ENCODE data around the gene SBF1. TPM values are rescaled to one million over a fixed set of nuclear protein-coding genes. Genes with fewer than 3 reads are reported as not detected.

Gene SBF1
- total RNA-seq, 1 donor from 2014 or later, result 47.7 TPM

Other genes with a start within 250 kb of the SBF1 start
- 17.5 TPM for gene TUBGCP6, start 230.0 kb downstream of the SBF1 start, total RNA-seq
- gene HDAC10, start 223.8 kb downstream of the SBF1 start, total RNA-seq, result 14.5 TPM
- gene MAPK12, start 213.4 kb downstream of the SBF1 start, total RNA-seq, result 18.2 TPM
- gene MAPK11, start 204.7 kb downstream of the SBF1 start, total RNA-seq, result 10.0 TPM
- 70.6 TPM for gene PLXNB2, start 167.4 kb downstream of the SBF1 start, total RNA-seq
- gene DENND6B, start 148.0 kb downstream of the SBF1 start, total RNA-seq, result 1.7 TPM
- 42.4 TPM for gene PPP6R2, start 131.7 kb downstream of the SBF1 start, total RNA-seq
- gene ADM2, start 6.5 kb upstream of the SBF1 start, total RNA-seq, result not detected
- not detected for gene MIOX, start 11.8 kb upstream of the SBF1 start, total RNA-seq
- 24.9 TPM for gene LMF2, start 32.7 kb upstream of the SBF1 start, total RNA-seq
- 26.7 TPM for gene NCAPH2, start 33.2 kb upstream of the SBF1 start, total RNA-seq
- not detected for gene SCO2, start 50.6 kb upstream of the SBF1 start, total RNA-seq
- 15.5 TPM for gene TYMP, start 55.0 kb upstream of the SBF1 start, total RNA-seq
- gene KLHDC7B, start 70.9 kb upstream of the SBF1 start, total RNA-seq, result not detected
- gene SYCE3, start 87.9 kb upstream of the SBF1 start, total RNA-seq, result not detected
- 370 TPM for gene CPT1B, start 103.4 kb upstream of the SBF1 start, total RNA-seq
- gene CHKB, start 107.8 kb upstream of the SBF1 start, total RNA-seq, result 37.8 TPM
- 0.57 TPM for gene MAPK8IP2, start 125.8 kb upstream of the SBF1 start, total RNA-seq
- 21.3 TPM for gene ARSA, start 153.1 kb upstream of the SBF1 start, total RNA-seq
- 22.2 TPM for gene SHANK3, start 197.8 kb upstream of the SBF1 start, total RNA-seq

Measured in Right ventricle myocardium inferior (tissue), 1 donor.